Stimulated activated CD8-positive, alpha-beta memory T cell treated with anti-CD3 and anti-CD28 coated beads, Interleukin-12 subunit alpha, Interleukin-12 subunit beta, amount 100 ng/mL, for 1 hour (primary cell): ENCODE data around the gene WFDC10B.
"Not testable (repeated sequence)": the region's sequence is repeated elsewhere in the genome, so short reads cannot be mapped to it uniquely, and the experiment has no call there.

Source experiments
- DNase-seq: peaks from one replicate; pipeline ENCODE4 v3.0.0-alpha.2; 2020; ENCODE audit warnings: low read depth

Gene WFDC10B

DNA sequence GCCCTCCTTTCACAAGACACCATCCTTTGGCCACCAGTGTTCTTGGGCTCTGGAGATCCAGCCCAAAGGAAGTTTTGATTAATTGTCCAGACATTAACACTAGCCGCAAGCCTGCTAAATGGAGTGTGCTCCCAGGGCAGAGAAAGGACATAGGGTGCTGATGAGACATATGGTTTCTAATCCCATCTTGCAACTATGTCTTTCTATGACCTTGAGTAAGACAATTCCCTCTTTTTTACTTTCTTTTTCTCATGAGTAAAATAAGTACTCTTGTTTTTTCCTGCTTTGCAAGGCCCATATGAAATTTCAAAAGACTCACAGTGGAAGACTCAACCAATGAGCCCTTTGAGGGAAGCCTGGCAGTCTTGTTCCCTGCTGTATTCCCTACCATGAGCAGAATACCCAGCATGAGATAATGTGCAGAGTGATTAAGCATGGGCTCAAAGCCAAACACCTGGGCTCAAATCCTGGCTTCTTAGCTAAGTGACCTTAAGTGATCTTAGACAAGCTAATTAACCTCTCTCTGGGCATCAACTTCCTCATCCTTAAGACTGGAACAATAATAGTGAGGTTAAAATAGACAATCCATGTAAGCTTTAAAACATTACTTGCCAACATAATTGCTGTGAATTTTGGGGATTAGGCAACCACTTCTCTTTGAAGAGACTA lies at the start of gene WFDC10B:
WFDC10B (minus strand) TSS at position 51 of the 669 bp plus-strand sequence. CDS start 19,027 bp downstream, outside the sequence.
- DNase-seq: no peak

DNA sequence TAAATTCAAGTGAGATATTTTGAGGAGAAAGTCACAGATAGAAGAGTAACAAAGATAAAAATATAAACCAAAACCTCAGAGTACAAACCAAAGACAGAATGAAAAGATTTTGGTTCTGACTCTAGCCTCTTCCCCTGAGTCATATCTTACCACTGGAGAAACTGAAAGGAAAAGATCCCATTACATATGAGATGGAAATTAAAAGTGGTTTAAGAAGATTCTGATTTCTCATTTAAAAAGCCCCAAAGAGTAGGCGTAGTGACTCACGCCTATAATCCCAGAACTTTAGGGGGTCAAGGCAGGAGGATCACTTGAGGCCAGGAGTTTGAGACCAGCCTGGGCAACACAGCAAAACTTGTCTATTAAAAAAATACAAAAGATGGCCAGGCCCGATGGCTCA lies 47.9 kb upstream of the WFDC10B start:
- no peak for DNase-seq

DNA sequence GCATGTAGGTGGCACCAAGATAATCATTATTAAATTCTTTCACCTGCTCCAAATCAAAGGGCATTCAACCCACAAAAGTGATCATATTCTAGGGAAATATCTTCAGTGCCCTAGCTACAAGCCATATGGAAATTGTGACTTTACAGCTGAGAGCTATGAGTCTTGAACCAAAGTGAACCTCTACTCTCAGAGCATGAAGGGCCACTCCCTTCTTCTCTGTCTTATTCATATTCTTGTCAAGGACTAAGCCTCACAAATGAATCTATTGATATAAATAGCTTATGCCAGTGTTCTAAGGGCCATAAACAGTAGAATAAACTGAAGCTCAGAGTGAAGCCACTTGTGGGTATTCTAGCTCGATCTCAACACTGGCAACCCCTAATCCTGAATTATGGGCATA lies 46.9 kb upstream of the WFDC10B start:
- no peak for DNase-seq

DNA sequence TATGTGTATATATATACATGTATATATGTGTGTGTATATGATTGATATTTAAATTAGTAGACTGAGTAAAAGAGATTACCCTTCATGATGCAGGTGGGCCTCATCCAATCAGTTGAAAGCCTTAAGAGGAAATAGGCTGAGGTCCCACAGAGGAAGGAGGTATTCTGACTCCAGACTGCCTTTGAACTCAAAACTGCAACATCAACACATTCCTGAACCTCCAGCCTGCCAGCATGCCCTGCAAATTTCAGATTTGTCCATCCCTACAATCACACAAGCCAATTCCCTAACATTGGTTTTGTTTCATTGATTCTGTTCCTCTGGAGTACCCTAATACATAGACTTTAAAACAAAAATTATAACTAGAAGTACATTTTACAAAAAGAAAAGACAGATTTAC lies 40.2 kb upstream of the WFDC10B start:
- no peak for DNase-seq

DNA sequence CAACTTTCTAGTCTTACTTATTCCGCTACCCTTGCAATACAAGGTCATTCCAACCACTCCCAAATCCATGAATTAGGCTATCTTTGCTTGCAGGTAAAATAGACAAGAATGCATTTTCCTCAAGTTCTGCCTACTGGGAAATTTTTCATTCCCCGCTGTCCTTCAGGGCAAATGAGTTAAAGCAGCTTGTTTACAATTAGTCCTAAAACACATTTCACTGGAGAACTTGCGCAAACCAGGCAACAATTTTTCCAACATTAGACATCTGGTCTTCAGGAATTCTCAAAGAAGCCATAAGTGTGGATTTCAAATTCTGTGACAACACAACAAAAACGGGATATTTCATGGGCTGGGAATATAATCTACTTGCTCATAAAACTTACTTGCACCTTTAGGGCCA lies 37.8 kb upstream of the WFDC10B start:
- DNase-seq: no peak

DNA sequence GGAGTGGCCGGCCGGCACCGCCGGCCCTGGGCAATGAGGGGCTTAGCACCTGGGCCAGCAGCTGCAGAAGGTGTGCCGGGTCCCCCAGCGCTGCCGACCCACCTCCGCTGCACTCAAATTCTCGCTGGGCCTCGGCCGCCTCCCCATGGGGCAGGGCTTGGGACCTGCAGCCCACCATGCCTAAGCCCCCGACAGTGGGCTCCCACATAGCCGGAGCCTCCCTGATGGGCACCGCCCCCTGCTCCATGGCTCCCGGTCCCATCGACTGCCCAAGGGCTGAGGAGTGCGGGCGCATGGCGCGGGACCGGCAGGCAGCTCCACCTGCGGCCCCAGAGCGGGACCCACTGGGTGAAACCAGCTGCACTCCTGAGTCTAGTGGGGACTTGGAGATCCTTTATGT lies 31.2 kb upstream of the WFDC10B start:
- no peak for DNase-seq

DNA sequence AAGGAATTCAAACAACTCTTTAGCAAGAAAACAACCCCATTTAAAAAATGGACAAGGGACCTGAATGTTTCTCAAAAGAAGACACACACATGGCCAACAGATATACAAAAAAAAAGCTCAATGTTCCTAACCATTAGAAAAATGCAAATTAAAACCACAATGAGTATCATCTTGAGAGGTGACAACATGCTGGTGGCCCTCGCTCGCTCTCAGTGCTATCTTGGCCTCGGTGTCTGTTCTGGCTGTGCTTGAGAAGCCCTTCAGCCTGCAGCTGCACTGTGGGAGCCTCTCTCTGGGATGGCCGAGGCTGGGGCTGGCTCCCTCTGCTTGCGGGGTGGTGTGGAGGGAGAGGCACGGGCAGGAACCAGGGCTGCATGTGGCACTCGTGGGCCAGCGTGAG lies 30.7 kb upstream of the WFDC10B start:
- no peak for DNase-seq

DNA sequence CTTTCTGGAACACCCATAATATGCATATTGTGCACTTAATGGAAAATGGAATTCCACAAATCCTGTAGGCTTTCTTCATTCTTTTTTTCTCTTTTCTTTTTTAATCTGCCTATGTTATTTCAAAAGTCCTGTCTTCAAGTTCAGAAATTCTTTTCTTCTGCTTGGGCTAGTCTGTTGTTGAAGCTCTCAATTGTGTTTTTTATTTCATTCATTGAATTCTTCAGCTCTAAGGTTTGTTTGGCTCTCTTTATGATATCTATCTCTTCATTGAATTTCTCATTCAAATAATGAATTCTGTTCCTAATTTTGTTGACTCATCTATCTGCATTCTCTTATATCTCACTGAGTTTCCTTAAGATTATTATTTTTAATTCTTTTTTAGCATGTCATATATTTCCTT lies 27.4 kb upstream of the WFDC10B start:
- no peak for DNase-seq

DNA sequence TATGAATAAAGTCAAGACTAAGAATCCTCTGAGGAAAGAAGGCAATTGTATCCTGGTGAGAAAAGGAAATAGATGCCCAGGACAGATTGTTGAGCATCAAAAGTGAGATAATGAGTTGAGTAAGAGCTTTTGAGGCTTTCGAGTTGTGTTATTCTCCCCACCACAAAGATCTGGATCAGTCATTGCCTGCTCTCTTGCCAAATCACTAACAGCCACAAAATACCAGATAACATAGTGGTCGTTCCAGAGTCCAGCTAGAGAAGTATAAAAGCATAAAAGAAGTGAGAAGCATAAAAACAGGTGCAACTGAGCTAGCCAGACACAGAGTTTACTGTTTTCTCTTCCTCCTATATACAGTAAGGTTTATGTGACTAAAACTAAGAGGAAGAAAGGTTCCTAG lies 22.2 kb upstream of the WFDC10B start:
- no peak for DNase-seq

DNA sequence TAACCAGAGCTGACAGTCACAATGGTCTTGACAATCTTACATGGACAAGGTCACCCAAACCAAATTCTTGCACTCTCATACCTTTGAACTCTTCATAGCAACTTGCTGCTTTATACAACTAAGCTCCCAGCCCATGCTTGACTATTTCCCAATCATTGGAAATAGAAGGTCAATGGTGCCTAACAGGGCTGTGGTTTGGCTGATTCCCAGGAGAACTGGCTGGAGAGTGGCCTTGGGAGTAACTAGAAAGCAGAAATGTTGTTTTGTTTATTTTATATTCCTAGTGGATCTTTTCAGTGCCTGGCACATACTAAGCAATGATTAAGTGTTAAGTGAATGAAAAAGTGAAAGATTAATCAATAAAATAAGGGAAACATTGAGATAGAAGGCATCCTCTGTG lies 20.3 kb upstream of the WFDC10B start:
- no peak for DNase-seq

DNA sequence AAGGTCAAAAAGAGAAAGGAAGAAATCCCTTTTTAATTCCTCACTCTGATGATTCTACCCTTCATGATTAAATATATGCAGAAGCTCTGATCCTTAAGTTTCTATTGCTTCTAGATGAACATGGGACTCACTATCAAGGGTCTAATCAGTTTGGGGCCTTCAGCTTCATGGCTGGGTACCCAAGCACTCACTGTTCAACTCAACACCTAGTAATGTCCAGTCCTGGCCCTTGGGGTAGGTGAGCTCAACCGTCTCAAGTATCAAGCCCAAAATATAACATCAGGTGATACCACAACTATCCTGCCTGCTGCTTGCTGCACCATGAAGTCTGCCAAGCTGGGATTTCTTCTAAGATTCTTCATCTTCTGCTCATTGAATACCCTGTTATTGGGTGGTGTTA lies 17.2 kb upstream of the WFDC10B start, which contains the start of gene SPINT4:
SPINT4 (plus strand) TSS at position 301 of the 400 bp plus-strand sequence; CDS start at position 322, 21 bp downstream.
- no peak for DNase-seq

DNA sequence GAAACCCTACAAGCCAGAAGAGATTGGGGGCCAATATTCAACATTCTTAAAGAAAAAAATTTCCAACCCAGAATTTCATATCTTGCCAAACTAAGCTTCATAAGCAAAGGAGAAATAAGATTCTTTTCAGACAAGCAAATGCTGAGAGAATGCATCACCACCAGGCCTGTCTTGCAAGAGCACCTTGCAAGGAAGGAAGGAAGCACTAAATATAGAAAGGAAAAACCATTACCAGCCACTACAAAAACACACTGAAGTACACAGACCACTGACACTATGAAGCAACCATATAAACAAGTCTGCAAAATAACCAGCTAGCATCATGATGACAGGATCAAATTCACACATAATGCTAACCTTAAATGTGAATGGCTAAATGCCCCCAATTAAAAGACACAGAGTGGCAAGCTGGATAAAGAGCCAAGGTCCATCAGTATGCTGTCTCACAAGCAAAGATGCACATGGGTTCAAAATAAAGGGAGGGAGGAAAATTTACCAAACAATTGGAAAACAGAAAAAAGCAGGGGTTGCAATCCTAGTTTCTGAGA lies 11.4 kb upstream of the WFDC10B start:
- not testable (repeated sequence) for DNase-seq

DNA sequence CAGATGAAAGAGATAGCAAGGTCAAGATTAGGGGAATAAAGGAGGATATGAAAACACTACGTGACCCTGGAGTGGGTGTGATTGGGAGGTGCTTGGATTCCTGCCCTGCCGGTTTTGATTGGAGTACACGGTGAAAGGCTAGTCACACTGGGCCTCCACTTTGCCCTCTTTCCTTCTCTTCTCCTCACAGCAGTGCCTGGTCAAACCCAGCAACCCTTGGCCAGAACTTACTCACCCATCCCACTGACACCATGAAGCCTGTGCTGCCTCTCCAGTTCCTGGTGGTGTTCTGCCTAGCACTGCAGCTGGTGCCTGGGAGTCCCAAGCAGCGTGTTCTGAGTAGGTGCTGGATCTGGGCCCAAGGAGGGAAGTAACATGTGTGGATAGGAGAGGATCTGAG lies 2.9 kb downstream of the WFDC10B start, which contains the start of gene WFDC13:
WFDC13 (plus strand) TSS at position 166 of the 400 bp plus-strand sequence; CDS start at position 252, 86 bp downstream.
- no peak for DNase-seq

DNA sequence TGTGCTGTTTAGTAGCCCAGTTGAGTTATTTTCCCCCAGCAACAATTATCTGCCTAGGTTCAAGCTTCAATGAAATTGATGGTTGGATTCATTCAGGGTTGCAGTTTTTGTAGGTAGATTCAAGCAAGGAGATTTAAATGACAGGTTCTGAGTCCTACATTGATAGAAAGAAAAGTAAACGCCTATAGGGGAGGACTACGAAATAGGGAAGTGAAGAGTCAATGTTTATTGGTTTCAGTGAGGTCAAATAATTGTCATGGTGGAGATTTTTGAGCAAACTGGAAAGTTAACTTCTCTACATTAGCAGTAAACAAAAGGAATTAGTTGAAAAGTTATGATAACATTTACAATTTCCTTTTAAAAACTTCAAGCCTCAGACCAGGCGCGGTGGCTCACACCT lies 3.7 kb downstream of the WFDC10B start:
- DNase-seq: no peak

DNA sequence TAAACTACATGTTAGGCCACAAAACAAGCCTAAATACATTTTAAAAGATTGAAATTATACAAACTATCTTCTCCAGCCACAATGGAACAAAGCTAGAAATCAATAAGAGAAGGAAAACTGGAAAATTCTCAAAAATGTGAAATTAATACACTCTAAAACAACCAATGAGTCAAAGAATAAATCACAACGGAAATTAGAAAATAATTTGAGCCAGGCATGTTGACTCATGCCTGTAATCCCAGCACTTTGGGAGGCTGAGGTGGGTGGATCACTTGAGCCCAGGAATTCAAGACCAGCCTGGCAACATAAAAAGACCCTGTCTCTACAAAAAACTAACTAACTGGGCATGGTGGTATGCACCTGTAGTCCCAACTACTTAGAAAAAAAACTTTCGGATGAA lies 9.3 kb downstream of the WFDC10B start:
- no peak for DNase-seq

DNA sequence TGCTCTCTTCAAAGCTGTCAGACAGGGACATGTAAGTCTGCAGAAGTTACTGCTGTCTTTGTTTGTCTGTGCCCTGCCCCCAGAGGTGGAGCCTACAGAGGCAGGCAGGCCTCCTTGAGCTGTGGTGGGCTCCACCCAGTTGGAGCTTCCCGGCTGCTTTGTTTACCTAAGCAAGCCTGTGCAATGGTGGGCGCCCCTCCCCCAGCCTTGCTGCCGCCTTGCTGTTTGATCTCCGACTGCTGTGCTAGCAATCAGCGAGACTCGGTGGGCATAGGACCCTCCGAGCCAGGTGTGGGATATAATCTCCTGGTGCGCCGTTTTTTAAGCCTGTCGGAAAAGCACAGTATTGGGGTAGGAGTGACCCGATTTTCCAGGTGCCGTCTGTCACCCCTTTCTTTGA lies 11.5 kb downstream of the WFDC10B start:
- not testable (repeated sequence) for DNase-seq

DNA sequence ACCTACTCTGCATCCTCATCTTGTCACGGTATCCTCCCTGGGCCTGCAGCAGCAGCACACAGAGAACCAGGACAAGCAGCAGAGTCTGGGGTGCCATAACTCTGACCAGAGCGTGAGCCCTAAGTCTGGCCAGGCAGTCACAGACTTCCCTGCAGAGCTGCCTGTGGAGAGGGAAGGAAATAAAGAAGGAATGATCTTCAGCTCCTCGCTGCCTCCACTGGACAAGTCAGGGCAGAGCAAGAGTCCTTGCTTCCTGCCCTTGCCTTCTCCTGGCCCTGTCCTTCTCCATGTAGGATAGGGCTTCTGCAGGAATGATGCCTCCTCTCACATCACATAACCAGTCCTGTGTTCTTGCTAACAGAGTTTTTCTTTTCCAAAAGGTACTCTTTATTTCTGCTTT lies 18.9 kb downstream of the WFDC10B start:
- DNase-seq: no peak

DNA sequence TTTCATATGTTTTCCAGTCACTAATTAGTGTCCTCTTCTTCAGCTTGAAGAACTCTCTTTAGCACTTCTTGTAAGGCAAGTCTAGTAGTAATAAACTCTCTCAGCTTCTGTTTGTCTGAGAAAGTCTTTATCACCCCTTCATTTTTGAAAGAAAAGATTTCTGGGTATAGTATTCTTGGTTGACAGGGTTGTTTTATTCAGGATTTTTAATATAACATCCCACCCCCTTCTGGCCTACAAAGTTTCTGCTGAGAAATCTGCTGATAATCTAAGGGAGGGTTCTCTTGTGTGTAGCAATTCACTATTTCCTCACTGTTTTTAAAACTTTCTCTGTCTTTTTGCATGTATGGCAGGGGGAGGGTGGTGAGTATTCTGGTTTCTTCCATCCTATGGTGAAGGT lies 25.2 kb downstream of the WFDC10B start:
- no peak for DNase-seq

DNA sequence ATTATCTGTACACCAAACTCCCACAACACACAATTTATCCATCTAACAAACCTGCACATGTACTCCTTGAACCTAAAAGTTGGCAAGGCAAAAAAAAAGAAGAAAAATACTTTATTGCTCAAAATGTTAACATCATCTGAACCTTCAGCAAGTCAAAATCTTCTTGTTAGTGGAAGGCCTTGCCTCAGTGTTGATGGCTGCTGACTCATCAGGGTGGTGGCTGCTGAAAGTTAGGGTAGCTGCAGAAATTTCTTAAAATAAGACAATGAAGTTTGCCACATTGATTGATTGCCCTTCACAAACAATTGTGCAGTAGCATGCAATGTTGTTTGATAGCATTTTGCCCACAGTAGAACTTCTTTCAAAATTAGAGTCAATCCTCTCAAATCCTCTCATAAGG lies 32.1 kb downstream of the WFDC10B start:
- DNase-seq: no peak

DNA sequence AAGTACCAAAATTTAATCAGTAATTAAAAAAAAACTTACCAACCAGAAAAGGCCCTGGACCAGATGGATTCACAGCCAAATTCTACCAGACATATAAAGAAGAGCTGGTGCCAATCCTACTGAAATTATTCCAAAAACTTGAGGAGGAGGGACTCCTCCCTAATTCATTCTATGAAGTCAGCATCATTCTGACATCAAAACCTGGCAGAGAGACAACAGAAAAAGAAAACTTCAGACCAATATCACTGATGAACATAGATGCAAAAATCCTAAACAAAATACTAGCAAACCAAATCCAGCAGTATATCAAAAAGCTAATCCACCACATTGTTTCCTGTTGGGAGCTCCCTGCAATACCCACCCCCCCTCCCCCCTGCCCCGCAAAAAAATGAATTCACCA lies 34.7 kb downstream of the WFDC10B start, which contains the start of gene WFDC11:
WFDC11 (minus strand) TSS at position 101 of the 400 bp plus-strand sequence. CDS start 19,639 bp downstream, outside the sequence.
- DNase-seq: no peak

DNA sequence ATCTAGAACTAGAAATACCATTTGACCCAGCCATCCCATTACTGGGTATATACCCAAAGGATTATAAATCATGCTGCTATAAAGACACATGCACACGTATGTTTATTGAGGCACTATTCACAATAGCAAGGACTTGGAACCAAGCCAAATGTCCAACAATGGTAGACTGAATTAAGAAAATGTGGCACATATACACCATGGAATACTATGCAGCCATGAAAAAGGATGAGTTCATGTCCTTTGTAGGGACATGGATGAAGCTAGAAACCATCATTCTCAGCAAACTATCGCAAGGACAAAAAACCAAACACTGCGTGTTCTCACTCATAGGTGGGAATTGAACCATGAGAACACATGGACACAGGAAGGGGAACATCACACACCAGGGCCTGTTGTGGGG lies 47.8 kb downstream of the WFDC10B start:
- DNase-seq: not testable (repeated sequence)

DNA sequence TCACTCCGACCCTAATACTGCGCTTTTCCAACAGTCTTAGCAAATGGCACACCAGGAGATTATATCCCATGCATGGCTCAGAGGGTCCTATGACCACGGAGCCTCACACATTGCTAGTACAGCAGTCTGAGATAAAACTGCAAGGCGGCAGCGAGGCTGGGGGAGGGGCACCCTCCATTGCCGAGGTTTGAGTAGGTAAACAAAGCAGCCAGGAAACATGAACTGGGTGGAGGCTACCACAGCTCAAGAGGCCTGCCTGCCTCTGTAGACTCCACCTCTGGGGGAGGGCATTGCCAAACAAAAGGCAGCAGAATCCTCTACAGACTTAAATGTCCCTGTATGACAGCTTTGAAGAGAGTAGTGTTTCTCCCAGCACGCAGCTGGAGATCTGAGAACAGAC lies 53.1 kb downstream of the WFDC10B start:
- not testable (repeated sequence) for DNase-seq

DNA sequence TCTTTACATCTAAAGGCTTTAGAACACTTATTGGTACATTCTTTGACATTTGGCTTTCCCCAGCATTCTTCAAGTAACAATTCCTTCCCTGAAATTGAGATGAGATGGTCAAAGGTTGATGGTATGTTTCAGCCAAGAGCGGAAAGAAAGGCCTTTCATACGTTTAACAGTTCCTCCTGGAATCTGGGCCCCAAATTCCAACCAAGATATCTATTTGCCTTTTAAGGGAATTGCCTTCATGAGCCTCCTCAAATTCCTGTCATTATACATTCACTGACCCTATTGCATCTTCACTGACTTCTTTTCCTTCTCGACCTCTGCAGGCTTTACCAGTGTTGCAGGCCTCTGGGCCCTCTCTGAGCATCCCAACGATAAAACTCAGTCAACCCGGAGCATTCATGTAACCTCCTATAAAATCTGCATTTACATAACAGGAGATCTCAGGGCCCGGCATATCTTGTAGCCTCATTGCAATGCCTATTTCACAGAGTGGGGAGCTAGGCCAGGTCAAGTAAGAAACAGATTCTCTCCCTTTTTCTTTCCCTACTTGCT lies 55.4 kb downstream of the WFDC10B start:
- DNase-seq: no peak
